ENCODE data around the gene TMEM143. TPM values are rescaled to one million over a fixed set of nuclear protein-coding genes. Genes with fewer than 3 reads are reported as not detected.
"Not testable (repeated sequence)": the region's sequence is repeated elsewhere in the genome, so short reads cannot be mapped to it uniquely, and the experiment has no call there.

TMEM143 gene
- 6.7 TPM for polyA plus RNA-seq (2013, experiment 1 of 2; ENCODE audit: insufficient read length)
- 7.5 TPM for polyA plus RNA-seq (2013, experiment 2 of 2; ENCODE audit: insufficient read length)

- peak; percentile 99 for DNase-seq
Measured at GRCh38 chr19:48363810-48364597, at the start of gene TMEM143, which contains the start of gene SYNGR4. TMEM143 (minus strand) TSS chr19:48363940; CDS start chr19:48363920, 20 bp downstream. SYNGR4 (plus strand) TSS chr19:48364367; CDS start chr19:48365843, 1,476 bp downstream.

GRCh38 chr19:48405850-48406249 is 42.1 kb upstream of the TMEM143 start:
- no peak for DNase-seq

DNA sequence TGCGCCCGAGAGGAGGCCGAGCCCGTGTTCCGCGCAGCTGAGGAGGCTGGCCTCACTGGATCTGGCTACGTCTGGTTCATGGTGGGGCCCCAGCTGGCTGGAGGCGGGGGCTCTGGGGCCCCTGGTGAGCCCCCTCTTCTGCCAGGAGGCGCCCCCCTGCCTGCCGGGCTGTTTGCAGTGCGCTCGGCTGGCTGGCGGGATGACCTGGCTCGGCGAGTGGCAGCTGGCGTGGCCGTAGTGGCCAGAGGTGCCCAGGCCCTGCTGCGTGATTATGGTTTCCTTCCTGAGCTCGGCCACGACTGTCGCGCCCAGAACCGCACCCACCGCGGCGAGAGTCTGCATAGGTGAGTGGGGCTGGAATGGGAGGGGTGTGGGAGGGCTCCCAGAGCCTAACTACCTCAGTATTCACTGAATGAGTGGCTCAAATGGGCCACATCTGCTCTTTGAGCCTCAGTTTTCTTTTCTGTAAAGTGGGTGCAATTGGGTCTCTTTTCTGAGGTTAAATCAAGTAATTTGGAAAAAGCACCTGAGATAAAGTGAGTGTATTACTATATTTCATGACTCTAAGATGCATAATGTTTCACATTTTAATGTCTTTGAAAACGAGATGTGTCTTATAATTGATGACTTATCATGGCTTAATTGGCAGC is 41.4 kb upstream of the TMEM143 start:
- no peak for DNase-seq

DNA sequence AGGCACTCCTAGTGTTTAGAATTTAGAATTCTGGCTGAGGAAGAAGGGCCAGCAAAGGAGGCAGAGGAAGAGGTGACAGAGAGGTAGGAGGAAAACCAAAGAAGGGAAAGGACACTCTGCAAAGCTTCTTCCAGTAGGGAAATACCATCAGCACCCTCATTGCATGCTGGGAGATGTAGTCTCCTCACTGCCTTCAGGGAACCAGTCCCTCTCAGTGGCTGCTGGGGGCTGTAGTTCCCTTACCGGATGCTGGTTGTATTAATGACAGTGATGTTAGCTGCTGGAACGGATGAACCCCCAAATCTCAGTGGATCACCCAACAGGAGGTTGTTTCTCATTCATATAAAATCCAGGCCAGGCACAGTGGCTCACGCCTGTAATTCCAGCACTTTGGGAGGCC is 39.9 kb upstream of the TMEM143 start:
- DNase-seq, result peak; percentile 79

DNA sequence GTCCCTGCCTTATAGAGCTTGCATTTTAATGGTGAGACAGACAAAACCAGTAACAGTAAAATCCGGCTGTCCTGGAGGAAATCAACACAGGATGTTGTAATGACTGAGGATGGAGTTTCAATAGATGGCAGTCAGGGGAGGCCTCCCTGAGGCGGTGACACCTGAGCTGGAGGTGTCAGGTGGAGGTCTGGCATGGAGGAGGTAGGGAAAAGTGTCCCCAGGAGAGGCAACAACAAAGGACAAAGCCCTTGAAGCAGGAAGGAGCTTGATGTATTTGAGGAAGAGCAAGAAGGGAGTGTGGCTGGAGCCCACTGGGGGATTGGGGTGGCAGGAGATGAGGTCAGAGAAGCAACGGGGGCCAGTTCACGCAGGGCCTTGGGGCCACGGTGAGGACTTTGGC is 37.5 kb upstream of the TMEM143 start:
- no peak for DNase-seq

- peak; percentile 80 for DNase-seq
Measured at GRCh38 chr19:48400018-48400742, 36.4 kb upstream of the TMEM143 start.

DNA sequence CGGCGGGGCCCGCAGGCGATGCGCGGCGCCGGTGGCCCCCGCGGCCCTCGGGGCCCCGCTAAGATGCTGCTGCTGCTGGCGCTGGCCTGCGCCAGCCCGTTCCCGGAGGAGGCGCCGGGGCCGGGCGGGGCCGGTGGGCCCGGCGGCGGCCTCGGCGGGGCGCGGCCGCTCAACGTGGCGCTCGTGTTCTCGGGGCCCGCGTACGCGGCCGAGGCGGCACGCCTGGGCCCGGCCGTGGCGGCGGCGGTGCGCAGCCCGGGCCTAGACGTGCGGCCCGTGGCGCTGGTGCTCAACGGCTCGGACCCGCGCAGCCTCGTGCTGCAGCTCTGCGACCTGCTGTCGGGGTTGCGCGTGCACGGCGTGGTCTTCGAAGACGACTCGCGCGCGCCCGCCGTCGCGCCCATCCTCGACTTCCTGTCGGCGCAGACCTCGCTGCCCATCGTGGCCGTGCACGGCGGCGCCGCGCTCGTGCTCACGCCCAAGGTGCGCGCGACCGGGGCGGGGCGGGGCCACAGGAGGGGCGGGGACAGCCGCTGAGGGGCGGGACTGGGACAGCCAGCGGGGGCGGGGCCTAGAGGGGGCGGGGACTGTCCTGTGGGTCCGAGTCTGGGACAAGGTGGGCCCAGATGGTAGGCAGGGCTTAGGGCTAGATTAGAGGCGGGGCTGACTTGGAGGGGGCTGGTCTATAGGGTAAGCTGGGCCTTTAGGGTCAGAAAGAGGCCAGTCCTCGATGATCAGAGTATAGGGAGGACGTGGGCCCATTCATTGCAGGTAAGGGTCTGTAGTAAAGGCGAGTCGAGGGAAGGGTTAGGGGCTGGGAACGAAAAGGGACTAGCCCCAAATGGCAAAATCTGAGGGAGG is 34.9 kb upstream of the TMEM143 start:
- peak; percentile 81 for DNase-seq

DNA sequence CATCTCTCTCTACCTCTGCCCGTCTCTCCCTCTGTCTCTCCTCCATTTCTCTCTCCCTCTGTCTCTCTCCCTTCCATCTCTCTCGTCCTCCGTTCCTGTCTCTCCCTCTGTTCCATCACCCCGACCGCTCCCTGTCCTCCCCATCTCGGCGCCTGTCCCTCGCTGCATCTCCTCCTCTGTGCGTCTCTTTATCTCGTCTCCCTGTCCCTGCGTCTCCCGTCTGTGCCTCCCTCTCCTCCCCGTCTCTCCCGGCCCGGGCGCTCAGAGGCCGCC is 34.3 kb upstream of the TMEM143 start:
- no peak for DNase-seq

GRCh38 chr19:48397263-48398101 is 33.7 kb upstream of the TMEM143 start:
- DNase-seq, result no peak

DNA sequence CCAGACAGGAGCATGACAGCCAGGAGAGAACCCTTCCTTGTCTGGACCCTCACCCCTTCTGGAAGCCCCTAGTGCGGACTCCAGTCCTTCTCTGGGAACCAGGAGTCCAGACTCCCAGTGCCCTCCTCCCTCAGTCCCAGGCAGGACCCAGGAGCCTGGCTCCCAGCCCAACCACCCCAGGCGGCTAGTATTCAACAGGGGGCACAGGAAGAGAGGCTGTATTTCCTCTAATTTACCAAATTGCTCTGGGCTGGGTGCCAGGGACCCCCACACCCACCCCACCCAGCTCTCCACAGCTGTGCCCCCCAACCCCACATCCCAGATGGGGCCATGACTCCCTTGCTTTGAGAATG is 33.1 kb upstream of the TMEM143 start:
- no peak for DNase-seq

DNA sequence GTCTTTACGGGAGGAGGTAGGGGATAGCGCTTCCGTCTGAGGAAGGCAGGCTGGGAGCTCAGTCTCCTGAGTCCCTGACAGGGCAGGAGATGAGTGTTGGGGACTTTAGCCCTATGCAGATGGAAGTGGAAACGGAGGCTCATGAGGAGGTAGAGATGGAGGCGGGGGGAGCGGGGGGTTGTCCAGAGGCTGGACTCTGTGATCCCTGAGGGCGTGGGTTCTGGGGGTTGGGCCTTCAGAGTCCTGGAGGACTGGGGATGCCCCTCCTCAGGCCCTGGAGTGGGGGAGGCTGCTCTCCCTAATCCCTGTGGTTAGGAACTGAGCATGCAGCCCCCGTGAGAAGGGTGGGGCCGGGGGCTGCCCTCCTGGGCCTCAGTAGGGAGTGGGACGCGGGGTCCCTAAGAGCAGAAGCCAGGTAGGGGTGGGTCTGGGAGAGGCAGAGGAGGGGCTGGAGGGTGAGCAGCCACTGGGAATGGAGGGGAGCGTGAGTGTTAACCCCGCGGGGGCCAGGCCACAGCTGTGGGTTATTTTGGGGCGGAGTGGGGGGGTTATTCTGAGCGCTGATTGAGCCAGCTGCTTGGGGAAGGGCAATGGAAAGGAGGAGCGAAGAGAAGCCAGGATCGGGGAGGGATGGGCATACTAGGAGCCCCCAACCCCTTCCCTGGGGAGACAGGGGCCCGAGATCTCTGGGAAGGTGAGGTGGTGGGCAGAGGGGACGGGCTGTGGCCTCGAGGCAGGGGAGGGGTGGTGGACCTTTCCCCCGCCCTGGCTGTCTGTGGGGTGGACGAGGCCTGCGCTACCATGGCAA is 32.5 kb upstream of the TMEM143 start:
- DNase-seq, result no peak

DNA sequence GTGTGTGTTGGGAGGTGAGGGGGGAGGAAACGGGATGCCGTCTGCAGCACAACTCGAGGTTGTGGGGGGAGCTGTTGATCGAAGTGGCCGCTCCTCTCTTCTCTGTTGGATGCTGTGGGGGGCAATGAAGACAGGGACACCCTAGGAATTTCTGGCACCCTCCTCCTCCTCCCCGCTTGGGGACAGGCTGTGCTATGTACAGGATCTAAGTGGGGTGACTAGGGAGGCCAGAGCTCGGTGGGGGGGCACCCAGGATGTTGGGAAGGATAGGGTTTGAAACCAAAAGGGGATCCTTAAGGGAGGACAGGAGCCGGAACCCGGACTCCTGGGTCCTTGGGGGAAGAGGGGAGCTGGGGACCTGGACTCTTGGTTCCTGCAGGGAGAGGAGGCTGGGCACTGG is 31.8 kb upstream of the TMEM143 start:
- DNase-seq, result no peak

DNA sequence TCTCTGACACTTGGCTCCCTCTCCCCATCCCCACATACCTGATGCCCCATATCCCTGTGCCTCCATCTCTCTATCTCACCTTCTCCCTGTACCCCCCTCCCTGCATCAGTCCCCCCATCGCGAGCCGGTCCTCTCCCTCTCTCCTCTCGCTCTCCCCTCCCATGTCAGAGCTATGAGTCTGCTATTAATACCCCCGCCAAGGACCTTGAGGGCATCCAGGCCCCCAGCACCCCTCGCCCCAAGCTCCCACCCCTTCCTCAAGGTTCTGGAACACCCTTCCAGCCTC is 31.4 kb upstream of the TMEM143 start:
- no peak for DNase-seq

GRCh38 chr19:48394331-48395169 is 30.8 kb upstream of the TMEM143 start:
- DNase-seq, result no peak

GRCh38 chr19:48393559-48394330 is 30.0 kb upstream of the TMEM143 start, which contains the start of gene GRIN2D:
GRIN2D (plus strand) TSS chr19:48393668; CDS start chr19:48398393, 4,725 bp downstream.
- peak; percentile 41 for DNase-seq

- no peak for DNase-seq
Measured at GRCh38 chr19:48392860-48393558, 29.3 kb upstream of the TMEM143 start.

GRCh38 chr19:48392006-48392344 is 28.2 kb upstream of the TMEM143 start:
- DNase-seq, result not testable (repeated sequence)
